ENCODE results near the gene NHS.

NHS gene

GRCh38 chrX:17689971-17690409 is 315.0 kb downstream of the NHS start:
- DNase-seq, result peak in 2 of 5 donors; percentile 28 to 50

DNA sequence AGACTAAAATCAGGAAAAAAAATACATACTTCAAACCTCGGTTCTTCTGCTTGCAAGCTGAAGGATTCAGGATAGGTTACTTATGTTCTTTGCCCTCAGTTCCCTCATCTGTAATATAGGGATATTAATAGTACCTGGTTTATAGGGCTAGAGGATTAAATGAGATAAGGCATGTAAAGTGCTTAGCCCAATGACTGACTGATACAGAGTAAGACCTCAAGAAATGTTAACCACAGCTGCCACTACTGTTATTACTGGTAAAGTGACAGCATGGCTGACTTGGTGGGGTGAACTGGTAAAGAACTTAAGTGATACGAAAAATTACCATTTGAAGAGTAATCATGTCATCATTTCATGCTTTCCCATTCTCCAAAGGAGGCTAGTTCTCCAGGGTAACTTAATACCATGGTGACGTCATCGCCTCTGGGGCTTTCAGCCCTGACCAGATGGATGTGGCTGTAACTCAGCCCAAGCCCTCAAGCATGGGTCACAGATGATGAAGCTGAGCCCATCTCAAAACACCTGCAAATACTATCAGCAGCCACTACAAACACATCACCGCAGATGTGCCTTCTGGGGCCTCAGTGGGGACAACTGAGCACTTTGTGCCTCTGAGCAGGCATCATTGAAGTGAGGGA is 317.8 kb downstream of the NHS start:
- DNase-seq, result peak in 1 of 5 donors; percentile 17

GRCh38 chrX:17697191-17697590 is 322.2 kb downstream of the NHS start:
- DNase-seq, result no peak

GRCh38 chrX:17700976-17701375 is 326.0 kb downstream of the NHS start:
- no peak for DNase-seq

DNA sequence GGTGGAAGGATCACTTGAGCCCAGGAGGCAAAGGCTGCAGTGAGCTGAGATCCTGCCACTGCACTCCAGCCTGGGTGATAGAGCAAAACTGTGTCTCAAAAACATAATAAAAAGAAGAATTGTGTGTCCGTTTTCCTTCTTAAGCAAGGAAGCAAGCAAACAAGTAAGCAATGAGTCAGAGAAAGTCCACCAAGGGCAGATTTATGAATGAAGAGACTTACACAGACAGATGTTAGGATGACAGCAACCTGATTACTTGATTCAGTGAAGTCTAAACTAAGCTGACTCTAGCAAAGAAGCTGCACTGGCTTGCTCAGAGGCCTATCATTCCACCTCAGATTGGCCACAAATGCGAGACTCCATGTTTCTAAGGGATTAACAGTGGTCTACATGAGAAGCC is 328.2 kb downstream of the NHS start:
- DNase-seq, result no peak

DNA sequence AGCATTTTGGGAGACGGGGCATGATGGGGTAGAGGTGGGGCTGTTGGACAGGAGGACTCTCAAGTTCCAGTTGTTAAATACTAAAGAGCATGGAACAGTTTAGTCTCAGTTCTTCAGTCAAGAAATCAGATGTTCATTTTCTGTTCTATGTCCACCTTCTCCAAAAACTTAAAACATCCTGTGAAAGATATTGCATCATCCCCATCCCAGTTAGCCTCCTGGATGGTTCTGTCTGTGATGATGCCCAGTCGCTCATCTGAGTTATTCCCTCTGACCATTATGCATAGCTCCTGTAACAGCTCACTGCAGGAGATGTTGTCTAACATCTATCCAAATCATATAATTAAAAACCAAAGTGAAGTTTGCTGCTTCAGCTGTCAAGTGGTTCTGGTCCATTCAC is 330.2 kb downstream of the NHS start:
- DNase-seq, result no peak

- no peak for DNase-seq
Observed at GRCh38 chrX:17706676-17707075, 331.7 kb downstream of the NHS start.

GRCh38 chrX:17707731-17708130 is 332.7 kb downstream of the NHS start:
- no peak for DNase-seq

GRCh38 chrX:17710871-17711301 is 335.9 kb downstream of the NHS start:
- DNase-seq, result no peak

- no peak for DNase-seq
Observed at GRCh38 chrX:17713288-17713687, 338.3 kb downstream of the NHS start.

DNA sequence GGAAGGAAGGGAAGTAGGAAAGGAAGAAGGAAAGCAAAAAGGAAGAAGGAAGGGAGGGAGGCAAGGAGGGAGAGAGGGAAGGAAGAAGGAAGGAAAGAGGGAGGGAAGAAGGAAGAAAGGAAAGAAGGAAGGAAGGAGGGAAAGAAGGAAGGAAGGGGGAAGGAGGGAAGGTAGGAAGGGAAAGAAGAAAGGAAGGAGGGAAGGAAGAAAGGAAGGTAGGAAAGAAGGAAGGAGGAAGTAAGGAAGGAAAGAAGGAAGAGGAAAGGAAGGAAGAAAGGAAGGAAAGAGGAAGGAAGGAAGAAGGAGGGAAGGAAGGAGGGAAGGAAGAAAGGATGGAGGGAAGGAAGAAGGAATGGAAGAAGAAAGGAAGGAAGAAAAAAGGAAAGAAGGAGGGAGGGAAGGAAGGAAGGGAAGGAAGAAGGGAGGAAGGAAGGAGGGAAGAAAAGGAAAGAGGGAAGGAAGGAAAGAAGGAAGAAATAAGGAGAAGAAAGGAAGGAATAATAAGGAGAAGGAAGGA is 343.7 kb downstream of the NHS start:
- DNase-seq, result no peak

GRCh38 chrX:17719711-17720110 is 344.7 kb downstream of the NHS start:
- no peak for DNase-seq

DNA sequence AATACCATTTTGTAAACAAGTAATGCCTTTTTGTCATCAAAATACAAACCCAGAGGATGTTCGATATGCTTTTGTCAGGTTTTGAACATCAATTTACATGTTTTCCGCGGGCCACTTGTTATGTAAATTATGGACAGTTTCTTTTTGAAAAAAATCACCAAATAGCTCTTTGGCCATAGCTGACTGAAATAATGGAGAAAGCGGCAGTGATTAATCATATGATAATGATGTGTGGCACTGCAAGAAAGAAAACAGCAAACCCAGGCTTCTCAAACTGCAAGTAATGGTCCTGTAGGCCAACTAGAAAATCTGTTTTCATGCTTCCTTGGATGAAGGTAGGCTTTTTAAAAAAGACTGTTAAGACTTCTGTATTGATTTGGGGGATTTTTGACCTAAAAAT is 346.7 kb downstream of the NHS start:
- DNase-seq, result no peak

- no peak for DNase-seq
Observed at GRCh38 chrX:17725181-17725580, 350.2 kb downstream of the NHS start.

- no peak for DNase-seq
Observed at GRCh38 chrX:17732138-17732783, 357.3 kb downstream of the NHS start.

GRCh38 chrX:17735406-17735805 is 360.4 kb downstream of the NHS start:
- DNase-seq, result no peak

GRCh38 chrX:17736478-17736855 is 361.5 kb downstream of the NHS start:
- no peak for DNase-seq

GRCh38 chrX:17736856-17737709 is 362.1 kb downstream of the NHS start, which contains the start of gene SCML1:
SCML1 (plus strand) TSS chrX:17737493; CDS start chrX:17744187, 6,694 bp downstream.
- peak; percentile 69 to 88 (median 80) for DNase-seq

GRCh38 chrX:17737710-17737985 is 362.6 kb downstream of the NHS start:
- DNase-seq, result peak in 1 of 5 donors; percentile 13

- peak; percentile 9 to 41 (median 39) for DNase-seq
Observed at GRCh38 chrX:17737986-17738713, 363.1 kb downstream of the NHS start.

- no peak for DNase-seq
Observed at GRCh38 chrX:17738737-17739535, 363.9 kb downstream of the NHS start.

Data from T-helper 1 cell (primary cell).